HG03175 (cell line): ENCODE measurements around the gene PDE7B.

Source experiments
- ATAC-seq: cut with Tn5 transposase; IDR thresholded peaks from one replicate; pipeline ENCODE4 v1.9.1; 2021; ENCODE audit warnings: mild to moderate bottlenecking, moderate library complexity; ENCODE audit not compliant: unreplicated experiment

Gene PDE7B

DNA sequence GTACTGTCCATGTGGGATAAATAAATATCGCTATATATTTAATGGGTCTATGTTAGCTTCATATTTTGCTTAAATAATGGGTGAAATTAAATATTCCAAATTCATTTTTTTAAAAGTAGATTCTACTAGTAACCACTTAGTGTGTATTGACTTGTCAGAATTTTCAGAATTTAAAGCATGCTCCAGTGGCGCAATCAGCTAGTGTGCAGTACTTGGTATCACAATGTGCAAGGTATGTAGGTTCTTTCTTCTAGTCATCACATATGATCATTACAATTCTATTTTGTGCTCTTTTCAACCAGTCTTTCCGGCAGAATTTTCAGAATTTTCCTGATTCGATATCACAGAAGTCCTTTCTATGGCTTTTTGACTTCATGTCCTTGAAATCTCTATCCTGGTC, 32.6 kb downstream of the PDE7B start:
- no peak for ATAC-seq

DNA sequence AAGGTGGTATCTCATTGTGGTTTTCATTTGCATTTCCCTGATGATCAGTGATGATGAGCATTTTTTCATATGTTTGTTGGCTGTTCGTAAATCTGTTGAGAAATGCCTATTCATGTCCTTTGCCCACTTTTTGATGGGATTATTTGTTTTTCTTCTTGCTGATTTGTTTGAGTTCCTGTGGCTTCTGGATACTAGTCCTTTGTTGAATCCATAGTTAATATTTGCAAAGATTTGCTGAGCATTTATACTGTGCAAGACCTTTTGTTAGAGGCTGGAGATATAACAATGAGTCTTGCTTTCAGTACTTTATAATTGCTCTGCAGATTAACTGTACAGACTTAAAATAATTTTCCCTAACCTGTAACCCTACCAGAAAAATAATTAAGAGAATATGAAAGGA, 35.6 kb downstream of the PDE7B start:
- no peak for ATAC-seq

DNA sequence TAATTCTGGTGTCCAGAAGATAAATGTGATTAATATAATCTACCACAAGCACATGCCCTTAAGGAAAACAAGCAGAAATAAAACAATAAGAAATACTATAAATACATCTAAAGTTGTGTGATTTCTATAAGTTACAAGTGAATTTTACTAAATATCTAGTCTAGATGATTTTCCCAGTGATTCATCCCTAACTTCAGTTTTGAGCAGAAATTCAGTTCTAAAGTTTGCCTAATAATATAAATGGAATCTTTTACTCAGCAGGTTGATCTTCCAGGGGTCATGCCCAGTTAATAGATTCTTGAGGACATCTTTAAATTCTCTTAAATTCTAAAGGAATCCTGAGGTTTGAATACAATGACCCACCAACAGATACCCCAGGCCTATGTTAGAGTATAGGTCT, 37.3 kb downstream of the PDE7B start:
- ATAC-seq = no peak

DNA sequence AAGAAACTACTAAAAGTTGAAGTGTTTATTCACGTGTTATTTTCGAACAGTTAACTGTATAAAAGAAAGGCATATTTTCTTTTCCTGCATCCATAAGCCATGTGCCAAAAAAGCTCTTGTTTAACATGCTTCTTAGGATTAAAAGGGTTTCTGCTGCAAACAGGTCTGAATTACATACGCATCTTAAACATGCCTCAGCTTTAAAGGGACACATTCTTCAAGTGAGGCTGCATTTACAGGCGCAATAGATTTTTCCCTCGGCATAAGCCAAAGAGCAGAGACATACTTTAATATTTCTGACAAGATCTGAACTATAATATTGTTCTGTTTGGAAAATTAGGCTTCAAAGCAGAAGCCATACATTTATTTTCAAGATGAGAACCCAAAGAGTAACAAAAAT, 39.4 kb downstream of the PDE7B start:
- ATAC-seq = no peak

DNA sequence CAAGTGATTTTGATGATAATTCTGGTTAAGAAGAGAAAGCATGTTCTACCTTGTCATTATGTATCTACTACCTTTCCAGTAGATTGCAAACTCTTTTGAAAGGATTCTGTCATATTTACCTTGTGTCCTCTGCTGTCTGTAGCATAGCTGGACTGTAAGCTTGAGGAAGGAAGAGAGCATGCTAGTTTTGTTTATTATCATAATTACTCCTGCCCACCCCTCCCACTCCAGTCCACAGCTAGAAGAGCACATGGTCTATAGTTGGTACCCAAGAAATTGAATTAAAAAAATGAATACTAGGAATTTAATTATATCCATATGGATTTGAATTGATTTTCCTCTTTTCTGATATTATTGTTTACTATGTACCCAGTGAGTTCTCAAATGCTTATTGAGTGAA, 40.2 kb downstream of the PDE7B start:
- no peak for ATAC-seq

DNA sequence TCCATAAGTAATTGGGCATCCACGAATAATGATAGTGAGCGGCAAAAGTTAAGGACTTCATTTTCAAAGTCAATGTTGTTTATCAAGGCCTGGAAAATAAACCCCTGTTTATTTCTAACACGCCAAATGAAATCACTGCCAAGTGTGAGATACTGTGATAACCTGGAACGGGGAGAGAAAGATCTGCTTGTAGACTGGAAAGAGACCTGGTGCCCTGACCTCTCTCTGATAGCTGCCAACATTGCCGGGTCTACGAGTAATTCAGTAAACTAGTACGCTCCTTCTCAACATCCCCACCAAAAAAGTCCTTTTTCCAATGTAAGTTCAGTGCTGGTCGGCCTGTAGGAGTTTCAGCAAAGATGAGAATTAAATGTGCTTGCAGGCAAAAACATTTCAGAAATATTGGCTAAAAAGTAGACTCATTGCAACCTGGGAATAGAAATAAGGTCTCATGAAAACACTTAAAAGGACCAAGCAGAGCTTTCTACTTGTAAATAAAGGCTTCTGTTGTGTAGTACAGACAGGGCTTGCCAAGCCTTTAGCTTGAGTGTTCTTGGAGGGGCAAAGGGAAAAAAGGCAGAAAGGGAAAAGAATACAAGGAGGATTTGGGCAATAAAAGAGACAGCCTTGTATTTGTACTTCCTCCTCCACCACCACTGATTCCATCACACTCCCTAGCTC, 43.9 kb downstream of the PDE7B start:
- ATAC-seq = no peak

DNA sequence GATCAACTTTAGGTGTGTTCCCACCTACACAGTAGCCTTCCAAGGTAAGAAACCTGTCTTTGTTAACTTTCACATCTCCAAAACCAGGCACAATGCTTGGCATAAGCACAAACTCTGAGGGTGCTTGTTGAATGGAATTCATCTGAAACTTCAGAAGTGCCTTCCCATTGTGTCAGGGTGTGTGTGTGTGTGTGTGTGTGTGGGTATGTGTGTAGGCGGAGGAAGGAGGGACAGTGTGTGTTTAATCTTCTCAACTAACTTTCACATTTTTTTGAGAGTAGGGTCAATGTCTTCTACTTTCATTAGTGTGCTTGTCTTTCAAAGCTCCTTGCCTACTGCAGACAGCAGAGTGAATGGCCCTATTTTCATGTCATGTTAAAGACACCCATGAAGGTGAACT, 45.6 kb downstream of the PDE7B start:
- no peak for ATAC-seq

DNA sequence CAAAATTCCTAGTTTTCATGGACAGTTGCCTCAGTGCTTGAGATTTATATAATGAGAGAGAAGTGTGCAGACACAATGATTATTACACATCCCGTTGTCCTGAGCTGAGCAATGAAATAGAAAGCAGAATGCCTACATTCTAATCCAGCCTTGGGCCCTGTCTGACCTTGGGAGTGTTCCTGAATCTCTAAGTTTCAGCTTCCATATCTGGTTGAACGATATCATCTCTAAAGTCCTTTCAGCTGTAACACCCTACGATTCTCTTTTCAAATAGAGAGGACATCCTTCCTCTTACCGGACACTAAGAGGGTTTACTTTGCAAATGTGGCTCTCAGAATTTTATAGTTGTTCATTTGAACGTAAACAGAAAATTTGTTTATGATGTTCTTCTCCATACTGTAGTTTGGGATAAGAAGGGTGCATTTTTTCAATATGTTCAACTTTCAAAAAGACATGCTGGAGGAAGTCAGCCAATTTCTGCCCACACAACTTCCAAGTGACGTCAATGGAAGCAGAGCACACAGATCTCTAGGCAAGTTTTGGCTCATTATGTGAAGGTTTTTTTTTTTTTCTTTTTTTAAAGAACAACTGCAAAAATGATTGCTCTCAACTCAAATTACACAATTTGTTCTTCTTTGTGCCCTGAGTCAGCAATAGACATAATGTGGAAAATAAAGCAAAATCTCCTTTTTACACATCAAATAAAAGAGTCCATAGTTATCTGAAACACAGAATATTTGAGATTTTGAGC, 50.4 kb downstream of the PDE7B start:
- no peak for ATAC-seq

DNA sequence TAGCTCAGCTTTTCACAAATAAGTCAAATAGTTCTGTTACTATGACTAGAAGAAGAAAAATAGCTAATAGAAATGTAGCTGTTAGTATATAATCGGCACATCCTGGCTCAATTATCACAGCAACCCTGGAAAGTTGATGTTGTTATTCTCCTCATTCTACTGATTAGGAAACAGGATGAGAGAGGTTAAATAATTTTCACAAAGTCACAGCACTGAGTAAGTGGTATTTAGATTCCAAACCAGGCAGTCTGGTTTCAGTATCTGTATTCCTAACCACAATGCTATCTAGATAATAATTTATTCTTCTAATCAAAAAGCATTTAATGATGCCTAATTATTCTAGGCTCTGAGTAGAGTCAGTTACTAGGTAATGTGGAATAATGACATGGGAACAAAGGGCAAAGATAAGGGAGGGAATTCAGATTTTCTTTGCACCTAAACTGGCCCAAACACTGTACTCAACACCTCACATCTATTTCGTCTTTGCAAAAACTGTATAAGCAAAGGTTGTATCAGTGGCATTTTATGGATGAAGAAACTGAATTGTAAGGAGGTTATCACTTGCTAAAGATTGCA, 51.3 kb downstream of the PDE7B start:
- ATAC-seq = no peak

DNA sequence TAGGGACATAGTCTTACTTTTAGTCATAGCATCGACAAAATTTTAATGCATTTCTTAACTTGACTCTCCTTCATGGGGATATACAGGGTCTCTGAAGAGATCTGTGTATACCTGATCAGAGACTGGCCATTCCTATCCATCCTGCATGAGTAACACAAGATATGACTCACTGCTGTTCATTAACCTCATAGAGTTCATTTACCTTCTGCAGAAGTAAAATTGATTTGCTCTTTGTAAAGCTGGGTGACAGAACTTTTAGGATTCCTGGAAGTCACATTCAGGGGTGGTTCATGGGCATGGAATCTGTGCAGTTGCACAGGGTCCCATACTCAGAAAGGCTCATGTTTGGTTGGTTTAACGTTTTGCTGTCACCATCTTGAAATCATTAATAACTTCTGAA, 53.2 kb downstream of the PDE7B start:
- no peak for ATAC-seq

DNA sequence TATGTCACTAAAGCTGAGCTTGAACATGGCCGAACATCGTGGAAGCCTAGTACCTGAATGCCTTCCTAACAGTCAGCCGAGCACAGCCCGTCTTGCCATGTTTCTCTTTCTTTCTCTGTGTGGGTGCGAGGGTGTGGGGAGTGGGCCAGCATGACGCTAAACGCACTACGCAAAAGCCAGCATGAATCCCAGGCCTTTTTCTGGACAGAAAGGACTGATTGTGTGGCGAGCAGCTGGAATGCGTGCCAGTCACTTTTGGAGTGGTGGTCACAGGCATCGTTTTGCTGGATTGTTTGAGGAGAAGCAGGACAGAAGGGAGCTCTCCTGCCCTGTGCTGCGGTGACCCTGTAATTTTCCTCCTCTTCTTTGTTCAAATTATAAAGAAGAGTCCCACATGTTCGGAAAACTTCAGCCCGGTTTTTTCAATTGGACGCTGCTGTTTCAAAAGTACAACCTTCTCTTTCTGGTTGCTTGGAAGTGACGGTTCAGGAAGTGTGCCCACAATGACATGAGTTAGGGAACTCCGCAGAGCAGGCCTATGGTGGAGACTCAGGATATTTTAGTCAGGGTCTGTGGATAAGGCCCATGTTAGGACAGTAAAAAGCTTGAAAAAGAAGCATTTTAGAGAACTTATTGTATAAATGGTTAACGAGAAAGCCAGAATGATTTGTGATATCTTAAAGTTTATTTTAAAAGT, 54.3 kb downstream of the PDE7B start:
- no peak for ATAC-seq

DNA sequence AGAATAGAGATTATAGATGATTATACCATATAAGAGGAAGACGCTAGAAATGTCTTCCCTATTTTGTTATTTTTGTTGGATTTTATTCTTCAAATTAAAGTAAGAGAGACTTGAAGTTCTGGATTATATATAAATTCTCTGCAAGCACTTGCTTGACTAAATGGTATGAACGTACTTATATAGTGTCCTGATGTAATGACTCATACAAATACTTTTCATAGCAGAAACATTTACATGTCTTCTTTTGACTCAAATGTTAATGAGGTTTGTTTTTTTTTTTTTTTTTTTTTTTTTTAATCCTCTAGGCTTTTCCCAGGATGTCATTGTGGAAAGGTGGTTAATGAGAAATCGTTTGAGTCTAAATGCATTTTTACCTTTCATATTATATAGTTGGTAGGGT, 55.0 kb downstream of the PDE7B start:
- ATAC-seq = no peak

DNA sequence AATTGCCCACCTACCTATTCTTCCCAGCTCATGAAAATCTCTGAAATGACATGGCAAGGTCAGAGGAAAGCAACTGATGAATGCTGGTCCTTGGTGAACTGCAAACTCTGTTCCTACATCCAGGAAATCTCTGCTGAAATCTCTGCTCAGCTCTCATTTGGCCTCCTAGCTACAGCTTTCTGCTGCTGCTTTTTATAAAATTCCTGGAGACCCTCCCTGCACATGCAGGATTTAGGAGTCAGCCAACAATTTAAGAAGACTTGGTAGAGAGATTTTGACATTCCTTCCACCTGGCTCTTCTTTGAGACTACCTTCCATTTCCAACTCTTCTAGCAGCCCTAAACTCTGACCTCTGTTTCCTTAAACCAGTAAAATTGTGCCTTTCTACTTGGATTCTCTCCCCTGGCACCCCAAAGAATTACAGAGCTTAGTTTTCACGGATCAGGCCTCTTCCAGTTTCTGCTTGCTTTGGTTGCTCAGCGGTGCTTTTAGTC, 55.5 kb downstream of the PDE7B start:
- no peak for ATAC-seq

DNA sequence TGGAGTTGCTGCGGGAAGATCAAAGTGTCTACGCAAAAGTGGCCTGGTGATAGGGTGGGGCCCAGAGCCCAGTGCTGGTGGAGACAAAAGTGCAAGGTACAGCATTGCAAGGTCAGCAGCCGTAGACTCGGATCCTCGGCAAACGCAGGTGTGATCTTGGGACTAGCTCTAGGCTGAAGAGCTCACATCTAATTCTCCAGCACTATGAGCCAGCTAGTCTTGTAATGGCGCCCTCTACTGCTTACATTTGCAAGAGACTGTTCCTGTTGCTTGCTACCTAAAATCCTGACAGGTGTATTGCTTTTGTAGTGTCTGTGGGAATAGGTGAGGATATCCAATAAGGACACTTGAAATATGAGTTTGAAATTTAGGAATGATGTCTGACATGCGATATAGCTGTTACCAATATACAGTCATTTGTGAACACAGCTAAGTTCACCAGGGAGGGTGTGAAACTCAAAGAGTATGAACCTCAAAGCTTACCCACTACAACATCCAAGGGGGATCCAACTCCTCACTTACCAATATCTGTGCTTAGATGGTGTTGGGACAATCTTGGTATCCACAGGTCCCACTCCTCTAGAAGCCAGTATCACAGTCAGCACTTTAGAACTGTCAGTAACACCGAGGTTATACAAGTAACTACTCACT, 58.4 kb downstream of the PDE7B start:
- ATAC-seq = peak; percentile 89

DNA sequence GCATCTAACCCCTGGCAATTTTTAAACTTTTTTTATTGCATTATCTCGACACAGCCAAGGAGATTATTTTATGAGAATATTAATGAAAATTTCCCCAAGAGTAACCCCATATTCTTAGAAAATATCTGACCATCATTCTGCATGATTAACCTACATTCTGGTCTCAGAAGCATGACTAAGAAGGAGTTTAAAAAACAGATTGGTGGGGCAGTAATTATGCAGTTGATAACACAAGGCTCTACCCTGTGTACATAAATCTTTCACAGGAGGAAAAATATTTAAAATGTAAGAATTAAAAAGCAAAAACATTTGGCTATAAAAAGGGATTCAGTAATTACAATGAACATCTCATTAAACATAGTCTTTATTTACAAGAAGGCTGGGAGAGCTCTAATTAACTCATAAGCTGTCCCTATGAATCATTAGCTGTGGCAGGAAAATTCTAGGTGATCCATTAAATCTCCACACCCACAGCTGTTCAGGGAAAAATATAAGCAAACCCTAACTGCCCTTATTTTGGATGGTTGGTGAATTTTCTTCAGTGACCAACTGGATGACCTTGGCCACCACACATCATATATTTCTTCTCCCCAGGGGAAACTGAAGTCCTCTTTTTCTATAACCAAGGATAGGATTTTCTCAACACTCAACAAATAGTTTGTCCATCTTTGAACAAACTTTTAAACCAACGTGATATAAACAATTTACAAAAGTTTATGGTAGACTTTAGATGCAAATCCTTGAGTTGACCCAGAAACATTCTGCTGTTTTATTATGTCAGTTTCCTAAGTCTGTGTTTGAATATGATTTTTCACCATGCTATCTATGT, 59.5 kb downstream of the PDE7B start:
- ATAC-seq = no peak

DNA sequence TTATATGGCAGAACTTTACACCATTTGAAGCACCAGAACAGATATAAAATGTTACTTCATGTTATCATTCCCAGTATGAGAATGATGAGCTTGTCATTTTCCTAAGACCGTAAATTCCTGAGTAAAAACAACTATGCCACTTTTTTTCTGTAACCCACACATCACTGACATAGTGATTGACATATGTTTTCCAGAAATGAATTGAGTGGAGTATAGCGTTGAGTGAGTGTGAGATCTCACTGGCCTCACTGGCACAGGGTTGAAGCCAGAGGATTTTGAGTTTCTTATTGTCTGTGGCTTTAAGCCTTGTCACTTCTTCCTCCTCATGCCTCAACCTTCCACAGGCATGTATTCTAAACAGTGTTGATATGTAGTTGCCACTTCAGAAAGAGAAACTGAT, 62.3 kb downstream of the PDE7B start:
- no peak for ATAC-seq

DNA sequence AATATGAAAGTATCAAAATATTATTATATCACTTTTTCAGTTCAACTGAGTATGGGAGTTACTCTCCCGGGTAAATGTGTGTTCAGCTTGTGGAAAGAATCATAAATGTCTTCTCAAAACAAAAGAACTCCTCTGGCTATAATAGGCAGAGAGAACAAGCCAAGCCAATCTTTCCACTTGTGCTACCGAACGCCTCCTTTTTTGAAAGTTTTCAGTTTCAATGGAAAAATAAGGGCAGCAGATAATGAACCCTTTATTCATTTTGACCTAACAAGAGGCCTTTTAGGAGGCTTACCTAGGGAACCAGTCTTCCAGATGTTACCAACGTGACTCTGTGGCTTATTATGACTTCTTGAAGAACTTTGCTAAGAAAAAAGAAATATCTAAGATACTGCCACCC, 67.5 kb downstream of the PDE7B start:
- ATAC-seq = no peak

DNA sequence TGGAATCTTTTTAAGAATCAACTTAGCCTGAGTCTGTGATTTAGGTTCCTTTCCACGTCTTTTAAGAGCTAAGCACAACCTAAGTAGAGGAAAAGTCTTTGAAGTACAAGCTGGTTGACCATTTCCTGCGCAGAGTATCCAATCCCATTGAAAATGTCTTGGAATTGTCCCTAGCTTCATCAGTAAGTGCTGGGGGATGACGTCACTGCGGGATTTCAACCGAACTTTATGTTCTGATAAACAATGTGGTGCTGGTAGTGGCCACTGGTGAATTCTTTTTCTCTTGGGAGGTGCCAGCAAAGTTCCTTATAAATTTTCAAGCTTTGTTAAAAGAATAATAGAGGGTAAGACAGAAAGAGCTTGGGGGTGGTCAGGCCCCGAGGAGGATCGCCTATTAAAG, 69.2 kb downstream of the PDE7B start:
- no peak for ATAC-seq

DNA sequence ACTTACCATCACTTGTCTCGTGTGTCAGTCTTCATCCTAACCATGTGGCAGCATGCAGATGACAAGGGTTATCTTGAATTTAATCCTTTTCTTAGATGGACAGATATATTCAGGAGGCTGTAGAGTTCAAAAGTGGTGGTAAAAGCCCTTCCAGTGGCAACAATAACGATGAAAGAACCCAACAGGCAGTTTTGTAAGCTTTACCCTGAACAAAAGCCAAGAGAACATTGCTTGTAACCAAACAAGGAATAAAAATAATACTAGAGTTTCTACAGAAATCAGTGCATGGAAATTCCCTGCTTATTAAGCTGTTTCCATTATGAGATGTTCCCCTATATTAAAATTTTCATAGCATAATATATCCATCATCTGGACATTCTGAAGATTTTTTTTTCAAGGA, 69.7 kb downstream of the PDE7B start:
- no peak for ATAC-seq

DNA sequence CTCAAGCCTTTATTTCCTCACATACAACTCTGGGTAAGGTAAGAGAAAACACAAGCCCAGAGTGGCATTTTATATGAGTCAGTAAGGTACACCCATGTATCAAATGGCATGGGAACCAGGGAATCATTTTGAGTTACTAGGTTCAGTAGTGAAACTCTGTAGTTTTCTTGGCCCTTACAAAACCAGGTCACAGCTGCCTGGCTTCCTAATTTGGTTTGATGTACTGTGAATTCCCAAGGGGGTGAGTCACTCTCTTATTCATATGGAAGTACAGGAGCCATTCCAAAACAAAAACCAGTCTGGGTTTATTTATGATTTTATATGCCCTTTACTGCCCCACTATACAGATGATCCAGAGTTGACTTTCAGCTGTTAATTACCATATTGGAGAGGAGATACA, 70.7 kb downstream of the PDE7B start:
- no peak for ATAC-seq
